Measurements from ENCODE around the gene ARF4. TPM values are rescaled to one million over a fixed set of nuclear protein-coding genes. Genes with fewer than 3 reads are reported as not detected.
A peak's percentile ranks its signal among the peaks of the same experiment; 100 is the strongest.

The ARF4 gene
- polyA plus RNA-seq, 1 donor (not counting 4 experiments of a cell fraction or from before 2014, with no cell fraction given), result 344 TPM

DNA sequence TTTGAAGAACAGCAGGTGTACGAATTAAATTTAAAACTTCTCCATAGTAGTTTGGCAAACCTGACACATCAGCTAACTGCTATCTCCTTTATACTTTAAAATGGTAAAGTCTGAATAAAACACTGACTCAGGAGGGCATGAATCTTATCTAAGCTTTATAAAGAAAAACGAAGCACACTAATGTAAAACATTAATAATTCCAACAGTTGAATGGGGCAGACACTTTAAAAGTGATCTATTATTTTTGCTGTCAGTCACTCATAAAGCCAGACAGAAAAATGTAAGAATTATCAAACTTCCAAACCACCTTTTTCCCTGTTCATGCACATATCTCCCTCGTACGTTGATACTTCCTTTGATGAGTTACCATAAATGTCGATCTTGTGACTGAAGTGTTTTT lies 2.6 kb downstream of the ARF4 start:
- H3K9me3 ChIP-seq (ENCODE audit: control insufficient read depth, low read depth, low read length), result no peaks in the 10 kb centered on the region
- no peak for TF ChIP-seq EZH2 (IDR thresholded peaks at IDR 0.05; ENCODE audit: low read length)
- TF ChIP-seq, protein P1, sequence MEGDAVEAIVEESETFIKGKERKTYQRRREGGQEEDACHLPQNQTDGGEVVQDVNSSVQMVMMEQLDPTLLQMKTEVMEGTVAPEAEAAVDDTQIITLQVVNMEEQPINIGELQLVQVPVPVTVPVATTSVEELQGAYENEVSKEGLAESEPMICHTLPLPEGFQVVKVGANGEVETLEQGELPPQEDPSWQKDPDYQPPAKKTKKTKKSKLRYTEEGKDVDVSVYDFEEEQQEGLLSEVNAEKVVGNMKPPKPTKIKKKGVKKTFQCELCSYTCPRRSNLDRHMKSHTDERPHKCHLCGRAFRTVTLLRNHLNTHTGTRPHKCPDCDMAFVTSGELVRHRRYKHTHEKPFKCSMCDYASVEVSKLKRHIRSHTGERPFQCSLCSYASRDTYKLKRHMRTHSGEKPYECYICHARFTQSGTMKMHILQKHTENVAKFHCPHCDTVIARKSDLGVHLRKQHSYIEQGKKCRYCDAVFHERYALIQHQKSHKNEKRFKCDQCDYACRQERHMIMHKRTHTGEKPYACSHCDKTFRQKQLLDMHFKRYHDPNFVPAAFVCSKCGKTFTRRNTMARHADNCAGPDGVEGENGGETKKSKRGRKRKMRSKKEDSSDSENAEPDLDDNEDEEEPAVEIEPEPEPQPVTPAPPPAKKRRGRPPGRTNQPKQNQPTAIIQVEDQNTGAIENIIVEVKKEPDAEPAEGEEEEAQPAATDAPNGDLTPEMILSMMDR (optimal IDR thresholded peaks at IDR 0.05 in 1 of 3, IDR thresholded peaks at IDR 0.05 in 1 of 3, conservative IDR thresholded peaks at IDR 0.05 in 1 of 3; ENCODE audit: extremely low read depth in 1 of 3, insufficient read depth in 2 of 3, low read length in 3 of 3), result no peak
- dilution Hi-C loops (cut with MboI; ENCODE audit: extremely low pct_ligation_motif_present, low sequenced_read_pairs), result no loop called here
- H3K9me1 ChIP-seq (ENCODE audit: control insufficient read depth, extremely low read depth, insufficient read depth, low read length), result no peaks in the 10 kb centered on the region
- no peak overlapping the region for H3K27ac ChIP-seq (ENCODE audit: control insufficient read depth, insufficient read depth, low read length)
- peak overlapping the region; percentile 72 for H3K4me2 ChIP-seq (ENCODE audit: control insufficient read depth, extremely low read depth, insufficient read depth, low read depth, low read length)
- H3K79me2 ChIP-seq (ENCODE audit: control insufficient read depth, insufficient read depth, low read length), result peaks cover 79% of the 10 kb centered on the region
- peaks cover 15% of the 10 kb centered on the region for H3K4me1 ChIP-seq (ENCODE audit: control insufficient read depth, extremely low read depth, insufficient read depth, low read length)
- peaks cover 42% of the 10 kb centered on the region for H4K20me1 ChIP-seq (ENCODE audit: control insufficient read depth, extremely low read depth, insufficient read depth, low read length)
- H3K4me3 ChIP-seq (ENCODE audit: control insufficient read depth in 2 of 3, extremely low read depth in 1 of 3, insufficient read depth in 2 of 3, low read depth in 1 of 3, low read length in 3 of 3), result peak overlapping the region; percentile 57 to 95 (median 92)
- no peaks in the 10 kb centered on the region for H3K36me3 ChIP-seq (ENCODE audit: control insufficient read depth in 2 of 2, extremely low read depth in 1 of 2, insufficient read depth in 2 of 2, low read length in 2 of 2)
- DNase-seq (ENCODE audit: low read depth, low spot score) (no peak), FAIRE-seq (no peak)
- H3K27me3 ChIP-seq (ENCODE audit: control insufficient read depth, extremely low read depth, insufficient read depth, low read length), result no peaks in the 10 kb centered on the region
- H2AFZ ChIP-seq (ENCODE audit: control insufficient read depth, low read length), result no peak overlapping the region
- peak overlapping the region; percentile 34 for H3K9ac ChIP-seq (ENCODE audit: control insufficient read depth, extremely low read depth, insufficient read depth, low read length)

- Histone ChIP-seq H3K4me1 (ENCODE audit: control insufficient read depth, extremely low read depth, insufficient read depth, low read length) (peaks cover 15% of the 10 kb centered on the region), H3K9me3 (ENCODE audit: control insufficient read depth, low read depth, low read length) (no peaks in the 10 kb centered on the region), H3K9me1 (ENCODE audit: control insufficient read depth, extremely low read depth, insufficient read depth, low read length) (no peaks in the 10 kb centered on the region), H3K9ac (ENCODE audit: control insufficient read depth, extremely low read depth, insufficient read depth, low read length) (no peak overlapping the region), H4K20me1 (ENCODE audit: control insufficient read depth, extremely low read depth, insufficient read depth, low read length) (peaks cover 42% of the 10 kb centered on the region), H3K79me2 (ENCODE audit: control insufficient read depth, insufficient read depth, low read length) (peaks cover 82% of the 10 kb centered on the region), H3K36me3 (ENCODE audit: control insufficient read depth in 2 of 2, extremely low read depth in 1 of 2, insufficient read depth in 2 of 2, low read length in 2 of 2) (no peaks in the 10 kb centered on the region), H3K27ac (ENCODE audit: control insufficient read depth, insufficient read depth, low read length) (no peak overlapping the region), H3K4me2 (ENCODE audit: control insufficient read depth, extremely low read depth, insufficient read depth, low read depth, low read length) (peak overlapping the region; percentile 72), H3K4me3 (ENCODE audit: control insufficient read depth in 2 of 3, extremely low read depth in 1 of 3, insufficient read depth in 2 of 3, low read depth in 1 of 3, low read length in 3 of 3) (no peak overlapping the region), H2AFZ (ENCODE audit: control insufficient read depth, low read length) (no peak overlapping the region), H3K27me3 (ENCODE audit: control insufficient read depth, extremely low read depth, insufficient read depth, low read length) (no peaks in the 10 kb centered on the region)
- DNase-seq (ENCODE audit: low read depth, low spot score), result no peak
- TF ChIP-seq, protein P1 (optimal IDR thresholded peaks at IDR 0.05 in 1 of 3, IDR thresholded peaks at IDR 0.05 in 1 of 3, conservative IDR thresholded peaks at IDR 0.05 in 1 of 3; ENCODE audit: extremely low read depth in 1 of 3, insufficient read depth in 2 of 3, low read length in 3 of 3), result no peak
- no peak for TF ChIP-seq EZH2 (IDR thresholded peaks at IDR 0.05; ENCODE audit: low read length)
- dilution Hi-C loops (cut with MboI; ENCODE audit: extremely low pct_ligation_motif_present, low sequenced_read_pairs), result no loop called here
- no peak for FAIRE-seq
Measured at GRCh38 chr3:57594144-57594543, 3.0 kb downstream of the ARF4 start.

All from keratinocyte (primary cell).